ENCODE results near the gene ACBD4. TPM values are rescaled to one million over a fixed set of nuclear protein-coding genes. Genes with fewer than 3 reads are reported as not detected.

ACBD4 gene
- total RNA-seq, 2 donors from 2014 or later: 18.8 to 23.3 TPM

DNA sequence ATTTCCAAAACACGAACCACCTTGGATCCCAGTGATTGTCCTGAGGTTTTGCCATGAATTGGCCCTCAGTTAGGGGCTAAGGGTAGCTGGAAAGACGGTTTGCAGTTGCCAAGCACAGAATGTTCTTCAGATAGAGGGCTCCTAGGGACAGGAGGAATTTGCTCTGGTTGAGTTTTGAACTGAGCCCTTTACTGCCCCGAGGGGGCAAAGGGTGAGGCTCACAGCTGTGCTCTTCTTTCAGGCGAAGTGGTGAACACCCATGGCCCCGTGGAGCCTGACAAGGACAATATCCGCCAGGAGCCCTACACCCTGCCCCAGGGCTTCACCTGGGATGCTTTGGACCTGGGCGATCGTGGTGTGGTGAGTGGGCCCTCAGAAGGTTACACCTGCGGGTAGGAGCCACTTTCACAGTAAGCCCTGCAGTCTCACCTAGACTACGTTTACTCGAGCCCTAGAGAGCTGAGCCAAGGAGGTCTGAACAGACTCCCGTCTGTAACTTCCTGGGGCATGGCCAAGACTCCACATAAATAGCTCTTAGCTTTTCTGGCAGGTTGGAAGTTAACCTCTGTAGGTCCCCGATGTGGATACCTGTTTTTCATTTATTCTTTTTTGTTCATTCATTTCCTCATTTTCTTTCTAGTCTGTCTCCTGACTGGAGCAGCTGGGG, 41.9 kb upstream of the ACBD4 start:
- Histone ChIP-seq H3K27me3 (replicated peaks; ENCODE audit: insufficient read depth) (no peaks in the 10 kb centered on the region), H3K36me3 (peaks cover 6 to 18% of the 10 kb centered on the region in 2 donors), H3K27ac (peak overlapping the region; percentile 77), H3K4me3 (no peak overlapping the region), H3K4me1 (replicated peaks) (peaks cover 8% of the 10 kb centered on the region), H3K9me3 (no peaks in the 10 kb centered on the region)
- WGBS: 40% methylated on average over 13 of the region's 13 CpGs
- intact Hi-C loops (cut with DNase I): loop anchor here (5.0 kb wide), 2 partner anchors 39 to 41 kb away; partner anchors contain the start of genes DCAKD and PLCD3
- TF ChIP-seq POLR2A (IDR thresholded peaks at IDR 0.05): no peak
- TF ChIP-seq POLR2AphosphoS5 (IDR thresholded peaks at IDR 0.05): no peak
- TF ChIP-seq CTCF (IDR thresholded peaks at IDR 0.05): no peak
- DNase-seq (ENCODE audit: low spot score): peak; percentile 36

DNA sequence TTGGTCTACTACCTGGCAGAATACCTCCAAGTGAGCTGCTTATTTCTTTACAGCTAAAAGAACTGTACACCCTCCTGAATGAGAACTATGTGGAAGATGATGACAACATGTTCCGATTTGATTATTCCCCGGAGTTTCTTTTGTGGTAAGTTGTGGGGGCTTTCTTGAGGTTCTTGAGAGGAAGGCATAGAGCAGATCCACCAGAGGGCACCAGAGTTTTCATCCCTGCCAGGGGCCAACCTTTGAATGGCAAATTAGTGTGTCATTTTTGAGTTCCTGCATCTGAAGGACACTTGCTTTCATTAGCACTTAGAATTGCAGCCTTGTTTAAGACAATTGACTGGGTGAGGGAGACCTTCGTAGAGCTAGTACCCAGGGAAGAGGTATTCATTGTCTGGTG, 39.3 kb upstream of the ACBD4 start:
- no peak overlapping the region for H3K27ac ChIP-seq
- H3K4me3 ChIP-seq: no peak overlapping the region
- WGBS: 78% methylated on average over 3 of the region's 3 CpGs
- H3K9me3 ChIP-seq: no peaks in the 10 kb centered on the region
- no peak for DNase-seq (ENCODE audit: low spot score)
- intact Hi-C loops (cut with DNase I): no loop called here
- peaks cover 6 to 18% of the 10 kb centered on the region in 2 donors for H3K36me3 ChIP-seq
- no peaks in the 10 kb centered on the region for H3K27me3 ChIP-seq (replicated peaks; ENCODE audit: insufficient read depth)
- TF ChIP-seq CTCF (IDR thresholded peaks at IDR 0.05) (peak in 2 of 4 experiments; percentile 37 to 46), POLR2AphosphoS5 (IDR thresholded peaks at IDR 0.05) (no peak)
- peaks cover 10% of the 10 kb centered on the region for H3K4me1 ChIP-seq (replicated peaks)

DNA sequence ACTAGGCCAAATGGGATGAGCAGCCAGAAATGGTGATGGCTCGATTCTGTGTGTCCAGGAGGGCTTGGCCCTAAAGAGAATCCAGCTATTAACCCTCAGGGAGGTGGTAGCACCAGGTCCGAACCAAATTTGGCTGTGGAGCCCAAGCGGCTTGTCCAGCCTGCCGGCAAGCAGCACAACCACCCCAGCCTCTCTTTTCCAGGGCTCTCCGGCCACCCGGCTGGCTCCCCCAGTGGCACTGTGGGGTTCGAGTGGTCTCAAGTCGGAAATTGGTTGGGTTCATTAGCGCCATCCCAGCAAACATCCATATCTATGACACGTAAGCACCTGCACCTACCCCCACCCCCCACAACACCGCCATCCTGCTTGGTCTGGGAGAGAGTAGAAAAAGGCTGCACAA, 38.6 kb upstream of the ACBD4 start:
- H3K36me3 ChIP-seq: peaks cover 6 to 18% of the 10 kb centered on the region in 2 donors
- H3K4me3 ChIP-seq: no peak overlapping the region
- H3K4me1 ChIP-seq (replicated peaks): peaks cover 10% of the 10 kb centered on the region
- 97% methylated on average over 11 of the region's 11 CpGs for WGBS
- DNase-seq (ENCODE audit: low spot score): no peak
- H3K9me3 ChIP-seq: no peaks in the 10 kb centered on the region
- intact Hi-C loops (cut with DNase I): no loop called here
- H3K27me3 ChIP-seq (replicated peaks; ENCODE audit: insufficient read depth): no peaks in the 10 kb centered on the region
- no peak overlapping the region for H3K27ac ChIP-seq
- TF ChIP-seq POLR2AphosphoS5 (IDR thresholded peaks at IDR 0.05): no peak
- no peak for TF ChIP-seq CTCF (IDR thresholded peaks at IDR 0.05)
- no peak for TF ChIP-seq POLR2A (IDR thresholded peaks at IDR 0.05)

DNA sequence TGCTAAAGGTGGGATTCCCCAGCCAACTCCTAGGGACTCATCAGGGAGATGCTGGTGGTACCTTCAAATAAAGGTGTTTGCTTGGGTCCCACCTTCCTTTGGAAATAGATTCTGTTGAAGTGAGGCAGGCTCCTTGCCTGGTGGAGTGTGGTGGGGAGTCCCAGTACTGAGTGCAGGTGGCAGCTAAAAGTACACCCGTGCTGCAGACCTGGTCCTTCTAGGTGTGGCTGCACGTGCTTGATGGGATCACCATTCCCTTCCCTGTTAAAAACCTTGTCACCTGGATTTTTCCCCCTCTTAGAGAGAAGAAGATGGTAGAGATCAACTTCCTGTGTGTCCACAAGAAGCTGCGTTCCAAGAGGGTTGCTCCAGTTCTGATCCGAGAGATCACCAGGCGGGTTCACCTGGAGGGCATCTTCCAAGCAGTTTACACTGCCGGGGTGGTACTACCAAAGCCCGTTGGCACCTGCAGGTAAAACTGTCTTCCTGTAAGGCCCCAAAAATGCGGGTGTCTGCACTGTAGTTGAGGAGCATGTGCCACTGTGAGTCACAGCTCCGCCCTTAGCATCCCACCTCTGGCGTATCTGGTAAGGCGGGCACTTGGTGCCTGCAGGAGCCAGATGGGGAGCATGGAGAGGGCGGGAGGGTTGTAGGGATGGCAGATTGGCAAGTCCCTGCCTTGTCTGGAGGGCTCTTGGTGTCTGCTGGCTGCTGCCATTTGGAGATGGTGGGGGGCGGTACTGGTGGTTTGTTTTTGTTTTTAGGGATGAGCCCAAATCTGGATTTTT, 37.2 kb upstream of the ACBD4 start:
- DNase-seq (ENCODE audit: low spot score): no peak
- peaks cover 5% of the 10 kb centered on the region for H3K4me1 ChIP-seq (replicated peaks)
- intact Hi-C loops (cut with DNase I): loop anchor here (2.0 kb wide), 1 partner anchor 177 kb away; no protein-coding TSS in a partner anchor
- no peaks in the 10 kb centered on the region for H3K27me3 ChIP-seq (replicated peaks; ENCODE audit: insufficient read depth)
- 66% methylated on average over 13 of the region's 13 CpGs for WGBS
- no peak overlapping the region for H3K4me3 ChIP-seq
- no peak overlapping the region for H3K27ac ChIP-seq
- H3K36me3 ChIP-seq: peaks cover 7 to 26% of the 10 kb centered on the region in 2 donors
- no peaks in the 10 kb centered on the region for H3K9me3 ChIP-seq
- no peak for TF ChIP-seq POLR2AphosphoS5 (IDR thresholded peaks at IDR 0.05)
- no peak for TF ChIP-seq POLR2A (IDR thresholded peaks at IDR 0.05)
- TF ChIP-seq CTCF (IDR thresholded peaks at IDR 0.05): no peak

Measured in prostate gland (tissue), 2 donors.